ENCODE results near the gene DAPK1. TPM values are rescaled to one million over a fixed set of nuclear protein-coding genes. Genes with fewer than 3 reads are reported as not detected.

The DAPK1 gene
- total RNA-seq, 1 experiment from 2014 or later = 0.03 TPM

DNA sequence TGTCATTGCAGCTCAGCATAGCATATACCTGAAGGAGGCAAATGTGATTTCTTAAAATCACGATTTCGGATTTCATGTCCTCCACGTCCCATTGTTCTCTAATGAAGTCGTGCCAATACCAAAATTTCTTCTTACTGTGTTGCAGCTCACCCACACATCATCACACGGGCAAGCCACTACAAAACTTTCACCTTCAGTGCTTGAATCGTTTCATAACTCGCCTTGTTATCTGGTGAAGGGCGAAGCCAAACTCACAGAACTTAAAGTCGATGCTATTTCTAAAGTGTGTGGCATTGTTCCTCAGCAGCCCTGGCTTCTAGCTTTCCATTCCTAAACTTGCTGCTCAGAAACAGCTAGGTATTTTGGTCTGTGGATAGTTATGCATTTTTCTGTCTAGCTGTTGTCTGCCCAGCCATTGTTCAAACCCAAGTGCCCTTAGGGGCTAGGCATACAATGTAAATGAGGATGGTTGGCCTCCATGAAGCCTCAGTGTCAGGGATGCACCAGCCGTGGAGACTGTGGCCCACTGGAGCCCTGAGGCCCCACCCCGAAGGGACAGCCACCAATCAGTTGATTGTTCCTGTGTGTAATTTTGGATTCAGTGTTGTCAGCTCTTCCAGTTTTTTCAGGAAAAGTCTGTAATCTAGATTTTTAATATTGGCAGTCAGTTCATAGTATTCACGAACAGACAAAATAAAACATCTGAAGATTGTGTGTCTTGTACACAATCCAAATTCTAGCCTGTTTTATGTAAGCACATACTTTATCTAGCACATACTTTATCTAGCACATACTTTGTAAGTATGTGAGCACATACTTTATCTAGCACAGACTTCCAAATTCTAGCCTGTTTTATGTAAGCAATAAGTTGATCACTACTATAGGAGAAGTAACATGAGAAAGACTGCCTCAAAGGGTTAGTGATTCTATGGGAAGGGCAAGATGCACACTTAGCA lies 112.8 kb downstream of the DAPK1 start:
- DNase-seq (ENCODE audit: low read depth) = no peak

GRCh38 chr9:87611776-87612175 lies 114.1 kb downstream of the DAPK1 start:
- no peak for DNase-seq (ENCODE audit: low read depth)

DNA sequence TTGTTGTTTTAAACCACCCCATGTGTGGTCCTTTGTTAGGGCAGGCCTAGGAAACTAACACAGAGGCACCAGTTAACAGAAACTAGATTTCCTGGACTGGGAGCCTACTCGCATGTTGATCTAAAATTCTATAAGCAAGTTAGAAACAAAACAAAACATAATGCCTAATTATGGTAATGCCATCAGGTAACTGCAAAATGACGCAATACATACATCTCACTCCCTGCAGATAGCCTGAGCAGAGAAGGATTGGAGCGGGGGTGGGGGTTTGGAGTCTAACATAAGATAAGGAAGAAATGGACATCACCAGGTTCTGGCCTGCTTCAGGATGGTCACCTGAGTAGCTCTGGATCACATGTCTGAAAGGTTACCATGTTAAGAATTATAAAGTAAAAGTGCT lies 114.9 kb downstream of the DAPK1 start:
- no peak for DNase-seq (ENCODE audit: low read depth)

DNA sequence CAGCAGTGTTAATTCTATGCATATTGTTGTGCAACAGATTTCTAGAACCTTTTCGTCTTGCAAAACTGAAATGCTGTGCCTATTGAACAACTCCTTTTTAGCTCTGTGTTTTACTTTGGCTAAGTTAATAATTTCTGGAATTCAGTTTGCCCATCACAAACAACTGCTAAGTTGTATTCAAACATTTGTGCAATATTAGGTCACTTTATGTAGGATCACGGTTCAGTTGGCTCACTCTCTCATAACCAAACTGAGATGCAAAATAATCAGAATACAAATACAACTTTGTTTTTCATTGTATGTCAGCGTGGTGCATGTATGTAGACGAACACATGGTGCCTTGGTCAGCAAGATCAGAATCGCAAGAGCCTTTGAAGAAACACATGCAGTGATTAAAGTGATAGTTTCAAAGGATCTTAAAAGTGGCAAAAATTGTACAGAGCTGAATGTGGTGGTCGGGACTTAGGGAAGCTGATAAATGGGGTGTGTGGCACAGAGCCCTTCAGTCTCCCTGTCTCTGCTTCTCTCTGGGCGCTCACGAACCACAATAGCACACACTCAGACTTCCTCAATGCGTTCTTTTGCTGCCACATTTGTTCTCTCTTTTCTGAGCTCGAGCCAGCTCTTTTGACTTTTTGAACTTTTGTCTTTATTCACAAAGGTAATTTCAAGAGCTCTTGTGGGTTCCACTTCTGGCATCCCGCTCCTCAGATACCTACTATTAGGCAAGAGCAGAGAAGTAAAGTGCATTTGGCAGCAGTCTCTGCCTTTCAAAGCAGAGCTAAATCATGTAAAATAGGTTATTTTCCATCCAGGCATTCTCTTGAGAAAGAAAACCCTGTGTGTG lies 115.8 kb downstream of the DAPK1 start:
- no peak for DNase-seq (ENCODE audit: low read depth)

DNA sequence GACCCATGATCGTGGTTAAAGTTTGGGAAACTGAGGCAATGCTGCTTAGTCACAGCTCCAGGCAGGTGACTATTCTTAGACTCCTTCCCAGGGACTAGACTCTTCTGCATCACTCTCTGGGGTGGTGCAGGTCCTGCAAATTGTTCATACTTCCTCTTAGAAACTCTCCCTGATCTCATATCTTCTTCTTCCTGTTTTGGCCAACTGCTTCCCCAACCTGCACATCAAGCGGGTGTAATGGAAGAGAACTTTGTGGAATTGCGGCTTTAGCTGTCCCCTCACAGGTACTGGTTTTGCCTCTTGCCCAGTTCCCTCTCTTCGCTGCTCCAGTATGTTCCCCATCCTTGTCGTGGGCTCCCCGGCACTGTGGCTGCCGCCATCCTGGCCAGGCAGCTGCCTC lies 116.7 kb downstream of the DAPK1 start:
- DNase-seq (ENCODE audit: low read depth) = no peak

DNA sequence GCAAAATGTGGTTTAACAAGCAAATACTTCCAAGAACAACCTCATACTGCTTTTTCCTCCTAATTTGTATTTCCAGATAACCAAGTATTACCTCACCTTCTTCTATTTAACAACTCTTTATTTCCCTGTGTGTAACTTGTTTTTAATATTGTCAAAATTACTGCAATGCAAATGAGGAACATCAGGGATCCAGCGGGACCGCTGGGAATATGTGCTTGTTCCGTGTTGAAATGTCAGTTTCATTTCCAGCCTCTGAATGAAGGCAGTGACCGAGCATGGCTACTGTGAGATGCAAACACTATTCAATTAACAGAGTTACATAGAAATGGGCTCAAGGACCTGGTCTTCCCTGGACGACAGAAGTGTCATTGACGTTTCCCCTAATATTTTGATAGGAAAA lies 117.5 kb downstream of the DAPK1 start:
- no peak for DNase-seq (ENCODE audit: low read depth)

- no peak for DNase-seq (ENCODE audit: low read depth)
Measured at GRCh38 chr9:87615547-87616148, 118.0 kb downstream of the DAPK1 start.

GRCh38 chr9:87618226-87618625 lies 120.6 kb downstream of the DAPK1 start:
- no peak for DNase-seq (ENCODE audit: low read depth)

- no peak for DNase-seq (ENCODE audit: low read depth)
Measured at GRCh38 chr9:87618931-87619330, 121.3 kb downstream of the DAPK1 start.

GRCh38 chr9:87619346-87619745 lies 121.7 kb downstream of the DAPK1 start:
- no peak for DNase-seq (ENCODE audit: low read depth)

GRCh38 chr9:87620731-87621322 lies 123.2 kb downstream of the DAPK1 start:
- DNase-seq (ENCODE audit: low read depth) = no peak

DNA sequence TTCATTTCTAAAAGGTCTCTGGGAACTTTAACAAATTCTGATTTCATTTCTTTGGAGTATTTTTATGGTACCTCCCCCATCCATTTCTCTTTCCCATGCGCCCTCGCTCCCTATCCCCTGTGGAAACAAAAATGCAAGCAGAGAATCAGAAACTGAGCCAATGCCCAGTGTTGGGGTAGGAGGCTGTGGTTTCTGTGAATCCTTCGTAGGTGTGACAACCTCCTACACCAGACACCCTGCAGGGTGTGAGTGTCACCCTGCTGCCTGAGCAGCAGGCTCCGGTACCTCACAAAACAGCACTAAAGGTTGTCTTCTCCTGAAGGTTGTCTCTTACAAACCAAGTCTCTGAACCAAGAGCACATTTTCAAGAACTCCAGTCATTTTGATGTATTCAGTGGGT lies 124.4 kb downstream of the DAPK1 start:
- no peak for DNase-seq (ENCODE audit: low read depth)

- DNase-seq (ENCODE audit: low read depth) = no peak
Measured at GRCh38 chr9:87622923-87623322, 125.3 kb downstream of the DAPK1 start.

GRCh38 chr9:87628346-87628745 lies 130.7 kb downstream of the DAPK1 start:
- DNase-seq (ENCODE audit: low read depth) = no peak

GRCh38 chr9:87629104-87629503 lies 131.4 kb downstream of the DAPK1 start:
- no peak for DNase-seq (ENCODE audit: low read depth)

- DNase-seq (ENCODE audit: low read depth) = no peak
Measured at GRCh38 chr9:87630266-87630665, 132.6 kb downstream of the DAPK1 start.

DNA sequence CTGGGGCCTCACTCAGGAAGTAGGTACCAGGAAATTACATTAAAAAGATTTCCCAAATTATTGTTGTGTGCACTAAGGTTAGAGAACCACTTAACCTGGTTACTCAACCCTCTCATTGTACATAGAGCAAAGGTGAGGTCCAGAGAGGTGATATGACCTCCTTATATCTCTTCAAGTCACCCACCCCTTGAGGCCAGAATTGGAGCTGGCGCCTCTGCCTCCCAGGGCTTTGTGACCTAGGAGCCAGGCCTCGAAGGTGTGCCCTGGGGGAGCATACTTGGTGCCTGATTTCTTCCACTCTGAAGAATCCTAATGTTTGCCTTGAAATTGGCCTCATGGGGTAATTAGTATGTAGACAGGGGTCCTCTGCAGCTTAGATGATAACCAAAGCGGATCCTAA lies 133.2 kb downstream of the DAPK1 start:
- DNase-seq (ENCODE audit: low read depth) = no peak

- no peak for DNase-seq (ENCODE audit: low read depth)
Measured at GRCh38 chr9:87635656-87636501, 138.2 kb downstream of the DAPK1 start.

GRCh38 chr9:87638292-87638691 lies 140.6 kb downstream of the DAPK1 start:
- DNase-seq (ENCODE audit: low read depth) = no peak

DNA sequence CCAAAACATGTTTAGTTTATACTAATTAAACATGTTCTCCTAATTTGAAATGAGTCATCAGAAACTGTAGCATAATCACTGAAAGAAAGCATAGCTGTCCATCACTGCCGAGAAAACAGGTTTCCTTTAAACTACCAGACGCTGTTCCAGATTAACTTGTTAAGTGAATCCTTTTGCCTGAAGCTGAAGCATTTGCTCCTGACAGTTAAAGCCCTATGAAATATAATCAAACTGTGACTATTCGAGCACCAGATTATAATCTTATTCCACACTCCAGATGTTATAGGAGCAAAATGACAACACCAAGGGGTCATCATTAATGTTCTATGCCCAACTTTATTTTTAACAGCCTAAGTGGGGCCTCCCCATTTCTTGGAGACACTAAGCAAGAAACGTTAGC lies 142.3 kb downstream of the DAPK1 start:
- no peak for DNase-seq (ENCODE audit: low read depth)

- DNase-seq (ENCODE audit: low read depth) = no peak
Measured at GRCh38 chr9:87640385-87640795, 142.7 kb downstream of the DAPK1 start.
